Measurements from ENCODE around the gene SMCO2. TPM values are rescaled to one million over a fixed set of nuclear protein-coding genes. Genes with fewer than 3 reads are reported as not detected.
A peak's percentile ranks its signal among the peaks of the same experiment; 100 is the strongest.

The SMCO2 gene
- total RNA-seq, 1 experiment from 2014 or later = 1.7 TPM

DNA sequence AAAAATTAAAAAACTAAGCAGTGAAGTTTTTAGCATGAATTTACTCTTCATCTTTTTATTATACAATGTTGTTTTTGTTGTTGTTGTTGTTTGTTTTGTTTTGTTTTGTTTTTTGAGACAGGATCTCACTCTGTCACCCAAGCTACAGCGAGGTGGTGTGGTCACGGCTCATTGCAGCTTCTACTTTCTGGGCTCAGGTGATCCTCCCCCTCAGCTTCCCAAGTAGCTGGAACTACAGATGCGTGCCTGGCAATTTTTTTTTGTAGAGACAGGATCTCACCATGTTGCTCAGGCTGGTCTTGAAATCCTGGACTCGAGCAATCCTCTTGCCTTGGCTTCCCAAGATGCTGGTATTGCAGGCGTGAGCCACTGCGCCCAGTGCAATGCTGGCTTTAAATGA is 88.8 kb downstream of the SMCO2 start:
- Histone ChIP-seq H3K27ac (ENCODE audit: low read length) (no peak overlapping the region), H3K9ac (ENCODE audit: low read length) (no peak overlapping the region), H3K36me3 (ENCODE audit: low read depth, low read length) (peaks cover 11% of the 10 kb centered on the region), H3K79me2 (ENCODE audit: low read length) (peaks cover 97% of the 10 kb centered on the region), H2AFZ (ENCODE audit: low read length) (no peak overlapping the region), H3K4me1 (ENCODE audit: insufficient read depth, low read length) (peaks cover 15% of the 10 kb centered on the region), H3K4me2 (ENCODE audit: low read length) (no peak overlapping the region), H3K27me3 (ENCODE audit: low read length) (no peaks in the 10 kb centered on the region), H4K20me1 (ENCODE audit: low read length) (no peaks in the 10 kb centered on the region), H3K4me3 (ENCODE audit: low read length) (no peak overlapping the region), H3F3A (ENCODE audit: low read length, unreplicated experiment) (no peaks in the 10 kb centered on the region), H3K9me3 (ENCODE audit: low read length) (no peaks in the 10 kb centered on the region), H3K9me2 (replicated peaks; ENCODE audit: low read length) (no peaks in the 10 kb centered on the region)
- CTCF ChIA-PET = no interaction called here
- POLR2A ChIA-PET (ENCODE audit: unreplicated experiment) = no interaction called here
- intact Hi-C loops (cut with micrococcal nuclease) = no loop called here
- DNase-seq (no peak), ATAC-seq (no peak)
- no peak for TF ChIP-seq EZH2phosphoT487 (IDR thresholded peaks at IDR 0.05; ENCODE audit: borderline replicate concordance, low read length)
- TF ChIP-seq, protein P1, sequence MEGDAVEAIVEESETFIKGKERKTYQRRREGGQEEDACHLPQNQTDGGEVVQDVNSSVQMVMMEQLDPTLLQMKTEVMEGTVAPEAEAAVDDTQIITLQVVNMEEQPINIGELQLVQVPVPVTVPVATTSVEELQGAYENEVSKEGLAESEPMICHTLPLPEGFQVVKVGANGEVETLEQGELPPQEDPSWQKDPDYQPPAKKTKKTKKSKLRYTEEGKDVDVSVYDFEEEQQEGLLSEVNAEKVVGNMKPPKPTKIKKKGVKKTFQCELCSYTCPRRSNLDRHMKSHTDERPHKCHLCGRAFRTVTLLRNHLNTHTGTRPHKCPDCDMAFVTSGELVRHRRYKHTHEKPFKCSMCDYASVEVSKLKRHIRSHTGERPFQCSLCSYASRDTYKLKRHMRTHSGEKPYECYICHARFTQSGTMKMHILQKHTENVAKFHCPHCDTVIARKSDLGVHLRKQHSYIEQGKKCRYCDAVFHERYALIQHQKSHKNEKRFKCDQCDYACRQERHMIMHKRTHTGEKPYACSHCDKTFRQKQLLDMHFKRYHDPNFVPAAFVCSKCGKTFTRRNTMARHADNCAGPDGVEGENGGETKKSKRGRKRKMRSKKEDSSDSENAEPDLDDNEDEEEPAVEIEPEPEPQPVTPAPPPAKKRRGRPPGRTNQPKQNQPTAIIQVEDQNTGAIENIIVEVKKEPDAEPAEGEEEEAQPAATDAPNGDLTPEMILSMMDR (conservative IDR thresholded peaks at IDR 0.05; ENCODE audit: low read depth, low read length) = no peak
- TF ChIP-seq EZH2 (IDR thresholded peaks at IDR 0.05; ENCODE audit: low read length, unreplicated experiment) = no peak
- no TSS peak for BruUV-seq (replicated peaks)

DNA sequence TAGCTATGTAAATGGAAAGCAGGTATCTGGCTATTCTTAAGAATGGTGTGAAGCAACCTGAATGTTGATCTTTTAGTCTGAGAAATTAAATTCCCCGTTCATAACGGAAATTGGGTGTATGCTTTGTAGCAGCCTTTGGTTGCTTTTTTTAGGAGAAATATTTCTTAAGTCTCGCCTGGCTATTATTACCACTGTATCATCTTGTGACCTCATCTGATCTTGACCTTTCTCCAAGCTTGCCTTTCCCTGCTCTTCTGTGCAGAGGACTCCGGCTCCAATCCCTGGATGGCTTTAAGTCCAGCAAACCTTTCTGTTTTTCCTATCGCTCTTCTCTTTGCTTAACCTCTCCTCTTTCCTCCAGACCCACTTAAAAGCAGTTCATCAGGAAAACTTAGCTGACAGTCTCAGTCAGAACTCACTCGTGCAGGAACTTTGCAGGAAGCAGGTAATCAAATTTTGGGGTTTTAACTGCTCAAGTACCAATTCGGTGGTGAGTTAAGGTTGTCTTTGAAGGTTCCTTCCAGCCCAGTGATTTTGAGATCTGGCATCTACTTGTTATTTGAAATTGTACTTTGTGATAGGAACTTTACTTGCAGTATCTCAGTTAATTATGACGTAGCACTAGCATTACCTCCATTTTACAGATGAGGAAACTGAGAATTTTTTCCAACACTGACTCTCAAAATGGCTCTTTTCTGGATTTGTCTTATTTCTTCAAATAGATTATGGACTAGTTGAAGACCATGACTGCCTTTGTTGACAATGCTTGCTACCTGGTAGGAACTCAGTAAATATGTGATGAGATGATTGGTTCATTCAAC is 91.5 kb downstream of the SMCO2 start:
- no peak overlapping the region for H3K4me3 ChIP-seq (ENCODE audit: low read length)
- H4K20me1 ChIP-seq (ENCODE audit: low read length) = no peaks in the 10 kb centered on the region
- H3F3A ChIP-seq (ENCODE audit: low read length, unreplicated experiment) = no peaks in the 10 kb centered on the region
- ChIA-PET CTCF (no interaction called here), POLR2A (ENCODE audit: unreplicated experiment) (interaction anchor here (0.6 to 0.7 kb wide), 2 partner anchors 207 to 743 kb away, joined by 3 to 5 read pairs; no protein-coding TSS in a partner anchor)
- peaks cover 11% of the 10 kb centered on the region for H3K36me3 ChIP-seq (ENCODE audit: low read depth, low read length)
- TF ChIP-seq, protein P1 (conservative IDR thresholded peaks at IDR 0.05; ENCODE audit: low read depth, low read length) = no peak
- TF ChIP-seq EZH2 (IDR thresholded peaks at IDR 0.05; ENCODE audit: low read length, unreplicated experiment) (no peak), EZH2phosphoT487 (IDR thresholded peaks at IDR 0.05; ENCODE audit: borderline replicate concordance, low read length) (no peak)
- no peaks in the 10 kb centered on the region for H3K27me3 ChIP-seq (ENCODE audit: low read length)
- H2AFZ ChIP-seq (ENCODE audit: low read length) = no peak overlapping the region
- no peak overlapping the region for H3K4me2 ChIP-seq (ENCODE audit: low read length)
- intact Hi-C loops (cut with micrococcal nuclease) = no loop called here
- peaks cover 98% of the 10 kb centered on the region for H3K79me2 ChIP-seq (ENCODE audit: low read length)
- H3K9me2 ChIP-seq (replicated peaks; ENCODE audit: low read length) = no peaks in the 10 kb centered on the region
- no peak overlapping the region for H3K9ac ChIP-seq (ENCODE audit: low read length)
- no peaks in the 10 kb centered on the region for H3K9me3 ChIP-seq (ENCODE audit: low read length)
- H3K27ac ChIP-seq (ENCODE audit: low read length) = no peak overlapping the region
- DNase-seq = no peak
- H3K4me1 ChIP-seq (ENCODE audit: insufficient read depth, low read length) = peaks cover 12% of the 10 kb centered on the region
- ATAC-seq = no peak
- BruUV-seq (replicated peaks) = no TSS peak

DNA sequence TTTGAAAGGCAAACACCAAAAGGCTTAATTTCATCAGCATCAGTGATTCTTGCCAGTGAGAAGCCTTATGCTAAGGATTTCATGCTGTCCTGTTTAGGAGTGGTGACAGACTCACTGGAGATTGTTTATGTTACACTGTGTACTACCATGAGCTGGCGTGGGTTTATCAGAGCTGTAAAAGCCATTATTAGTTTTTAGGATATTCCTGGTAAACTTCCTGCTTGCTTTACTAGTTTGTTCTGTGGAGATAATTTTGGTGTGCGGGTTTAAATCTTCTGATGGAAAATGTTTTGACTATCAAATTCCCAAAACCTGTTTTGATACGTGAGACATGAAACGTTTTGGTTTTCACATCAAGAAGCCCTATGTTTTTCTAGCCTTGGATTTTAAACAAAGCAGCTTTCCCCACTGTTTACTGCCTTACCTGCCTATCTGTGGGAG is 92.7 kb downstream of the SMCO2 start:
- intact Hi-C loops (cut with micrococcal nuclease) = no loop called here
- H3K4me3 ChIP-seq (ENCODE audit: low read length) = no peak overlapping the region
- CTCF ChIA-PET = interaction anchor here (0.7 kb wide), 1 partner anchor 11 kb away, joined by 3 read pairs; no protein-coding TSS in a partner anchor
- H3K9me3 ChIP-seq (ENCODE audit: low read length) = no peaks in the 10 kb centered on the region
- no peaks in the 10 kb centered on the region for H3K27me3 ChIP-seq (ENCODE audit: low read length)
- TF ChIP-seq, protein P1 (conservative IDR thresholded peaks at IDR 0.05; ENCODE audit: low read depth, low read length) = no peak
- TF ChIP-seq EZH2 (IDR thresholded peaks at IDR 0.05; ENCODE audit: low read length, unreplicated experiment) (no peak), EZH2phosphoT487 (IDR thresholded peaks at IDR 0.05; ENCODE audit: borderline replicate concordance, low read length) (no peak)
- no peaks in the 10 kb centered on the region for H4K20me1 ChIP-seq (ENCODE audit: low read length)
- H3K9ac ChIP-seq (ENCODE audit: low read length) = no peak overlapping the region
- POLR2A ChIA-PET (ENCODE audit: unreplicated experiment) = interaction anchor here (0.5 to 1.0 kb wide), 5 partner anchors 8 to 742 kb away, joined by 3 to 5 read pairs (median 3); partner anchors contain the start of gene PPFIBP1
- H3F3A ChIP-seq (ENCODE audit: low read length, unreplicated experiment) = no peaks in the 10 kb centered on the region
- H2AFZ ChIP-seq (ENCODE audit: low read length) = no peak overlapping the region
- no peak overlapping the region for H3K27ac ChIP-seq (ENCODE audit: low read length)
- DNase-seq = peak; percentile 38
- H3K4me2 ChIP-seq (ENCODE audit: low read length) = no peak overlapping the region
- H3K9me2 ChIP-seq (replicated peaks; ENCODE audit: low read length) = no peaks in the 10 kb centered on the region
- peaks cover 11% of the 10 kb centered on the region for H3K36me3 ChIP-seq (ENCODE audit: low read depth, low read length)
- peaks cover 97% of the 10 kb centered on the region for H3K79me2 ChIP-seq (ENCODE audit: low read length)
- BruUV-seq (replicated peaks) = no TSS peak
- peak; percentile 98 for ATAC-seq
- H3K4me1 ChIP-seq (ENCODE audit: insufficient read depth, low read length) = peaks cover 12% of the 10 kb centered on the region
